Neural cell (in vitro differentiated cells): ENCODE measurements around the gene CHST13. TPM values are rescaled to one million over a fixed set of nuclear protein-coding genes. Genes with fewer than 3 reads are reported as not detected.

Experiments used
- H2AFZ ChIP-seq: fragments of 200-600, 300-800 bp; sonication (generic), shearing (Covaris generic); 2 replicates; pipeline ENCODE4 v1.6.0; 2014; ENCODE audit warnings: low read depth, mild to moderate bottlenecking, antibody characterized with exemption, low read length, moderate library complexity
- H3F3A ChIP-seq: fragments of 200-600 bp; shearing (Covaris generic); 2 replicates; pipeline ENCODE4 v1.6.1; 2016; ENCODE audit warnings: mild to moderate bottlenecking, moderate library complexity, mixed read lengths, antibody characterized with exemption, low read length; ENCODE audit not compliant: insufficient read depth, poor library complexity, severe bottlenecking
- H3K27ac ChIP-seq: fragments of 200-600, 300-800 bp; sonication (generic), shearing (Covaris generic); 2 replicates; pipeline ENCODE4 v1.5.1; 2014; ENCODE audit warnings: mild to moderate bottlenecking, low read length, moderate library complexity
- H3K27me3 ChIP-seq: fragments of 300-800, 200-600 bp; sonication (generic), shearing (Covaris generic); 2 replicates; pipeline ENCODE4 v1.6.0; 2014; ENCODE audit warnings: mild to moderate bottlenecking, low read depth, low read length, moderate library complexity; ENCODE audit not compliant: insufficient read depth
- H3K36me3 ChIP-seq: fragments of 300-800, 200-600 bp; sonication (generic), shearing (Covaris generic); 2 replicates; pipeline ENCODE4 v1.5.1; 2014; ENCODE audit warnings: mild to moderate bottlenecking, antibody characterized with exemption, low read length, moderate library complexity; ENCODE audit not compliant: insufficient read depth
- H3K4me2 ChIP-seq: fragments of 300-800, 200-600 bp; sonication (generic), shearing (Covaris generic); 2 replicates; pipeline ENCODE4 v1.6.0; 2014; ENCODE audit warnings: mild to moderate bottlenecking, low read length
- H3K4me3 ChIP-seq: fragments of 300-800, 200-600 bp; sonication (generic), shearing (Covaris generic); 2 replicates; pipeline ENCODE4 v1.5.1; 2014; ENCODE audit warnings: mild to moderate bottlenecking, low read length, moderate library complexity
- H3K79me2 ChIP-seq: fragments of 200-600 bp; shearing (Covaris generic); replicated peaks from 2 replicates; pipeline ENCODE4 v1.6.0; 2014; ENCODE audit warnings: mild to moderate bottlenecking, low read length, moderate library complexity; ENCODE audit not compliant: insufficient read depth
- H3K9ac ChIP-seq: fragments of 300-800, 200-600 bp; sonication (generic), shearing (Covaris generic); 2 replicates; pipeline ENCODE4 v1.6.1; 2016; ENCODE audit warnings: mild to moderate bottlenecking, low read length, mixed read lengths
- H3K9me2 ChIP-seq: fragments of 200-600 bp; shearing (Covaris generic); 2 replicates; pipeline ENCODE4 v1.6.1; 2016; ENCODE audit warnings: mild to moderate bottlenecking, low read length, mixed read lengths; ENCODE audit not compliant: insufficient read depth
- H3K9me3 ChIP-seq: fragments of 200-600, 300-800 bp; sonication (generic), shearing (Covaris generic); 2 replicates; pipeline ENCODE4 v1.6.1; 2016; ENCODE audit warnings: mild to moderate bottlenecking, mixed run types, low read length, moderate library complexity, mixed read lengths
- H4K20me1 ChIP-seq: fragments of 200-600 bp; shearing (Covaris generic); 2 replicates; pipeline ENCODE4 v1.6.1; 2016; ENCODE audit warnings: mild to moderate bottlenecking, mixed run types; ENCODE audit not compliant: insufficient read depth
- EP300 ChIP-seq: fragments of 450-650 bp; conservative IDR thresholded peaks from 2 replicates; pipeline ENCODE4 v1.6.1; 2014; ENCODE audit warnings: antibody characterized with exemption, mild to moderate bottlenecking, moderate library complexity; ENCODE audit not compliant: poor library complexity, severe bottlenecking
- EZH2 ChIP-seq: fragments of 200-600, 300-800 bp; shearing (Covaris generic), sonication (generic); IDR thresholded peaks from 2 replicates; pipeline ENCODE4 v1.6.1; 2014; ENCODE audit warnings: antibody characterized with exemption, low read length, borderline replicate concordance, mild to moderate bottlenecking; ENCODE audit not compliant: insufficient read depth, poor library complexity, severe bottlenecking
- MXI1 ChIP-seq: fragments of 450-650 bp; conservative IDR thresholded peaks from 2 replicates; pipeline ENCODE4 v1.6.1; 2014; ENCODE audit warnings: antibody characterized with exemption, mild to moderate bottlenecking; ENCODE audit not compliant: poor library complexity, severe bottlenecking
- POLR2AphosphoS5 ChIP-seq: IDR thresholded peaks from 2 replicates; pipeline ENCODE4 v1.6.1; 2012
- RAD21 ChIP-seq: fragments of 450-650 bp; conservative IDR thresholded peaks from 2 replicates; pipeline ENCODE4 v1.6.1; 2014; ENCODE audit warnings: antibody characterized with exemption, mild to moderate bottlenecking, moderate library complexity
- SMC3 ChIP-seq: fragments of 450-650 bp; conservative IDR thresholded peaks from 2 replicates; pipeline ENCODE4 v1.6.1; 2014; ENCODE audit warnings: antibody characterized with exemption, mild to moderate bottlenecking, moderate library complexity; ENCODE audit not compliant: poor library complexity
- TAF1 ChIP-seq: IDR thresholded peaks from 2 replicates; pipeline ENCODE4 v1.6.1; 2012; ENCODE audit warnings: low read depth
- polyA plus RNA-seq: library from polyadenylated mRNA; depleted of rRNA; stranded (reverse); fragments of >200 nt; gene quantifications from 2 replicates; pipeline ENCODE4 v1.2.3, GENCODE V29; 2014
- TF ChIP-seq, protein P1 (sequence below): fragments of 450-650 bp; IDR thresholded peaks from 2 replicates; pipeline ENCODE4 v1.5.1; 2014; ENCODE audit warnings: antibody characterized with exemption, mild to moderate bottlenecking, moderate library complexity; ENCODE audit not compliant: poor library complexity, severe bottlenecking
- TF ChIP-seq, protein P2 (sequence below): IDR thresholded peaks from 2 replicates; pipeline ENCODE4 v1.6.1; 2012; ENCODE audit warnings: borderline replicate concordance

Gene CHST13
- polyA plus RNA-seq, 1 donor from 2014 or later: not detected

DNA sequence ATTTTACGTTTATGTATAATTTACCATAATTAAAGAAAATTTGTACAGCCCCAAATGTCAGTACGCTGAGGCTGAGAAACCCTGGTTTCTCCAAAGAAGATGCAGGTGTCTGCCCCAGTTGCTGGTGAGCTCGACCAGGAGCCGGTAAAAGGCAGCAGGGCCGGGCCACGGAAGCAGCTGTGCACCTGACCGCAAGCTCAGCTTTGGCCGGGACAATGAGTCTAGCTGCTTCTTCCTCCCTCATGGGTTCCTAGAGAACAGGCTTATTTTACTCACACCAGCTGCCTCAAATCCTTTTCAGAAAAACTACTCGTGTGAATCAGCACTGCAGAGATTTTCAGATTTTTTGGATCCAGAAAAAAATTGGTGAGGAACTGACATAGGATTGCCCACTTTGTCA, 30.2 kb upstream of the CHST13 start:
- Histone ChIP-seq H3K9me2 (no peaks in the 10 kb centered on the region), H3K27me3 (no peaks in the 10 kb centered on the region), H3K9me3 (no peaks in the 10 kb centered on the region), H3K27ac (no peak overlapping the region), H2AFZ (no peak overlapping the region), H3K4me2 (no peak overlapping the region), H3K4me3 (no peak overlapping the region), H4K20me1 (no peaks in the 10 kb centered on the region), H3K9ac (no peak overlapping the region), H3F3A (no peaks in the 10 kb centered on the region), H3K36me3 (no peaks in the 10 kb centered on the region), H3K79me2 (no peaks in the 10 kb centered on the region)
- TF ChIP-seq EP300 (no peak), TAF1 (no peak), SMC3 (no peak), RAD21 (no peak), MXI1 (no peak), POLR2AphosphoS5 (no peak), EZH2 (no peak)
- TF ChIP-seq, protein P1, sequence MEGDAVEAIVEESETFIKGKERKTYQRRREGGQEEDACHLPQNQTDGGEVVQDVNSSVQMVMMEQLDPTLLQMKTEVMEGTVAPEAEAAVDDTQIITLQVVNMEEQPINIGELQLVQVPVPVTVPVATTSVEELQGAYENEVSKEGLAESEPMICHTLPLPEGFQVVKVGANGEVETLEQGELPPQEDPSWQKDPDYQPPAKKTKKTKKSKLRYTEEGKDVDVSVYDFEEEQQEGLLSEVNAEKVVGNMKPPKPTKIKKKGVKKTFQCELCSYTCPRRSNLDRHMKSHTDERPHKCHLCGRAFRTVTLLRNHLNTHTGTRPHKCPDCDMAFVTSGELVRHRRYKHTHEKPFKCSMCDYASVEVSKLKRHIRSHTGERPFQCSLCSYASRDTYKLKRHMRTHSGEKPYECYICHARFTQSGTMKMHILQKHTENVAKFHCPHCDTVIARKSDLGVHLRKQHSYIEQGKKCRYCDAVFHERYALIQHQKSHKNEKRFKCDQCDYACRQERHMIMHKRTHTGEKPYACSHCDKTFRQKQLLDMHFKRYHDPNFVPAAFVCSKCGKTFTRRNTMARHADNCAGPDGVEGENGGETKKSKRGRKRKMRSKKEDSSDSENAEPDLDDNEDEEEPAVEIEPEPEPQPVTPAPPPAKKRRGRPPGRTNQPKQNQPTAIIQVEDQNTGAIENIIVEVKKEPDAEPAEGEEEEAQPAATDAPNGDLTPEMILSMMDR: no peak
- TF ChIP-seq, protein P2, sequence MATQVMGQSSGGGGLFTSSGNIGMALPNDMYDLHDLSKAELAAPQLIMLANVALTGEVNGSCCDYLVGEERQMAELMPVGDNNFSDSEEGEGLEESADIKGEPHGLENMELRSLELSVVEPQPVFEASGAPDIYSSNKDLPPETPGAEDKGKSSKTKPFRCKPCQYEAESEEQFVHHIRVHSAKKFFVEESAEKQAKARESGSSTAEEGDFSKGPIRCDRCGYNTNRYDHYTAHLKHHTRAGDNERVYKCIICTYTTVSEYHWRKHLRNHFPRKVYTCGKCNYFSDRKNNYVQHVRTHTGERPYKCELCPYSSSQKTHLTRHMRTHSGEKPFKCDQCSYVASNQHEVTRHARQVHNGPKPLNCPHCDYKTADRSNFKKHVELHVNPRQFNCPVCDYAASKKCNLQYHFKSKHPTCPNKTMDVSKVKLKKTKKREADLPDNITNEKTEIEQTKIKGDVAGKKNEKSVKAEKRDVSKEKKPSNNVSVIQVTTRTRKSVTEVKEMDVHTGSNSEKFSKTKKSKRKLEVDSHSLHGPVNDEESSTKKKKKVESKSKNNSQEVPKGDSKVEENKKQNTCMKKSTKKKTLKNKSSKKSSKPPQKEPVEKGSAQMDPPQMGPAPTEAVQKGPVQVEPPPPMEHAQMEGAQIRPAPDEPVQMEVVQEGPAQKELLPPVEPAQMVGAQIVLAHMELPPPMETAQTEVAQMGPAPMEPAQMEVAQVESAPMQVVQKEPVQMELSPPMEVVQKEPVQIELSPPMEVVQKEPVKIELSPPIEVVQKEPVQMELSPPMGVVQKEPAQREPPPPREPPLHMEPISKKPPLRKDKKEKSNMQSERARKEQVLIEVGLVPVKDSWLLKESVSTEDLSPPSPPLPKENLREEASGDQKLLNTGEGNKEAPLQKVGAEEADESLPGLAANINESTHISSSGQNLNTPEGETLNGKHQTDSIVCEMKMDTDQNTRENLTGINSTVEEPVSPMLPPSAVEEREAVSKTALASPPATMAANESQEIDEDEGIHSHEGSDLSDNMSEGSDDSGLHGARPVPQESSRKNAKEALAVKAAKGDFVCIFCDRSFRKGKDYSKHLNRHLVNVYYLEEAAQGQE: no peak

DNA sequence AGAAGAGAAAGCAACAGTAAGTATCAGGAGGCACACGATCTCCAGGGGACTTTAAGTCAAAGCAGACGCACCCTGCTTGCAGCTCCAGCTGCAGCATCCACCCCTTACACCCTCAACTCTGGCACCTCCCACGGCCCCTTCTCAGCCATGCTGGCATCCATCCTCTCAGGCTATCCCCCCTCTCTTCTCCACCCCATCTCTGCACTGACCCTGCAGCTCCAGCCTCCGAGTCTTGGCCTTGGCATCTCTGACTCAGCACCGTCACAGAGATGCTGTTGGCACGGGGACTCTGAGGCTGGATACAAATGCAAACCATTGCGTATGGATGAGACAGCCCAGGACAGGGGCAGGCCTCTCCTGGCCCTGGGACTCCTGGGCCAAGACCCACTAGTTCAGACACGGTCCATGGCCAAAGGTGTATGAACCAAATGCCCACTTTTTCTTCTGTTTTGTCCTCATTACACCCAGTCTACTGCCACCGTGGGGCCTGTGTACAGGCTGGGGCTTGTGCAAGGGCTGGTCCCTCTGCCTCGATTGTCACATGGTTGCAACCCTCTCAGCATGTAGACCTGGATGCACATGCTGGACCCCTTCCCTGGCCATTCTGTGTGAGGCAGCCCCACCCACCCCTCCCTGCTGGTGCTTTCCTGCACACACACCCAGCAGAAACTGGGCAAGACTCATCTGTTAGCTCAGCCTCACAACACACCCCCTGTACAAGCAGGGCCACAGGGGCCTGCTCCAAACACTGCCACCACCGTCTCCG, 29.6 kb upstream of the CHST13 start:
- H3K27me3 ChIP-seq: no peaks in the 10 kb centered on the region
- no peaks in the 10 kb centered on the region for H3K36me3 ChIP-seq
- H3F3A ChIP-seq: no peaks in the 10 kb centered on the region
- H3K9me3 ChIP-seq: no peaks in the 10 kb centered on the region
- no peak overlapping the region for H3K4me2 ChIP-seq
- H3K27ac ChIP-seq: no peak overlapping the region
- H2AFZ ChIP-seq: no peak overlapping the region
- no peak for TF ChIP-seq TAF1
- no peaks in the 10 kb centered on the region for H3K9me2 ChIP-seq
- no peak overlapping the region for H3K9ac ChIP-seq
- no peak overlapping the region for H3K4me3 ChIP-seq
- H4K20me1 ChIP-seq: no peaks in the 10 kb centered on the region
- H3K79me2 ChIP-seq: no peaks in the 10 kb centered on the region

DNA sequence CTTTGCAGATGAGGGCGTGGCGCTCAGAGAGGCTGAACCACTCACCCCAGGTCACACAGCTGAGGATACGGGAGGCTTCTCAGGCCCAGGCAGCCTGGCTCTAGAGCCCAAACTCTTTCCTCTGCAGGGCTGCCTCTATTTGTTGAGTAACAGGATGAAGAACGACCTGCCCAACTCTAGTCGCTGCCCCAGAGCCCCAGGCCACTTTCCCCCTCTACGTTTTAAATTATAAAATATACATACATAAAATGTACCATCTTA, 29.1 kb upstream of the CHST13 start:
- H3F3A ChIP-seq: no peaks in the 10 kb centered on the region
- H3K9me2 ChIP-seq: no peaks in the 10 kb centered on the region
- H3K36me3 ChIP-seq: no peaks in the 10 kb centered on the region
- H4K20me1 ChIP-seq: no peaks in the 10 kb centered on the region
- no peaks in the 10 kb centered on the region for H3K9me3 ChIP-seq
- no peak overlapping the region for H3K4me3 ChIP-seq
- TF ChIP-seq MXI1: no peak
- no peak for TF ChIP-seq RAD21
- TF ChIP-seq EP300: no peak
- TF ChIP-seq, protein P1: no peak
- no peak for TF ChIP-seq EZH2
- no peak for TF ChIP-seq SMC3
- TF ChIP-seq POLR2AphosphoS5: no peak
- no peak for TF ChIP-seq TAF1
- TF ChIP-seq, protein P2: no peak
- no peak overlapping the region for H3K4me2 ChIP-seq
- H3K9ac ChIP-seq: no peak overlapping the region
- no peaks in the 10 kb centered on the region for H3K27me3 ChIP-seq
- no peaks in the 10 kb centered on the region for H3K79me2 ChIP-seq
- H2AFZ ChIP-seq: no peak overlapping the region
- no peak overlapping the region for H3K27ac ChIP-seq
